HG02588 (cell line): Measurements from ENCODE around the gene R3HDM2.
A peak's percentile ranks its signal among the peaks of the same experiment; 100 is the strongest.

Source experiments
- ATAC-seq: cut with Tn5 transposase; IDR thresholded peaks from one replicate; pipeline ENCODE4 v1.9.1; 2021; ENCODE audit warnings: mild to moderate bottlenecking, moderate library complexity; ENCODE audit not compliant: unreplicated experiment

Gene R3HDM2

DNA sequence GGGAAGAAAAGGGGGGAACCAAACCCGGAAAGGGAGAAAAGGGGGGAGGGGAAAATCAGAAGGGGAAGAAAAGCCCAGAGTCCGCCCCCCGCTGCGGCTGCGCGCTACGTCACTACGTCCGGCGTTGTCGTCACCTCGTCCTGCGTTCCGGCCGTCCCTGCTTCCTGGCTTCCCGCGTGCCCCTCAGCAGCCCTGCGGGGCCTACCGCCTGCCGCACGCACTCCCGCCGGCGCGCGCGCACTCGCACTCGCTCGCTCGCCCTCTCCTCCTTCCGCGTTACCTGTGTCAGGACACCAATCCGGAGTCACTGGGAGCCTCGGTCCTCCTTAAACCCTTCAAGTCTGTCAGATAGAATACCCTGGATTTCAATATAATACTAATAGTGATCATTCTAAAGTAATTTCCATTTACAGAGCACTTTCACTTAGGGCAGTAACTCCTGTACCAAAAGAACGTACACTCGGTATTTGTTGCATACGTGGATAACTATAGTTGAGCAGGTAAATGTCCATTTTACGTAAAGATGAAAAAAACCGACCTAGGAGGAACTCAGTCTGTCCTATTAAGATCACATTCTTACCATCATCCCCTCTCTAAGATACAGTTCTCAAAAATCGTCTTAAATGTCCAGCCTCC is at the start of gene R3HDM2:
Gene R3HDM2 (minus strand): TSS at position 113 of the 636 bp plus-strand sequence. CDS start 120,615 bp downstream, outside the sequence.
- ATAC-seq, result peak; percentile 90

- ATAC-seq, result no peak
Measured at GRCh38 chr12:57479376-57480115, 48.7 kb upstream of the R3HDM2 start, which contains the start of gene ARHGAP9. Gene ARHGAP9, minus strand, starts transcription at chr12:57479866. Its CDS starts 460 bp downstream, at chr12:57479406.

DNA sequence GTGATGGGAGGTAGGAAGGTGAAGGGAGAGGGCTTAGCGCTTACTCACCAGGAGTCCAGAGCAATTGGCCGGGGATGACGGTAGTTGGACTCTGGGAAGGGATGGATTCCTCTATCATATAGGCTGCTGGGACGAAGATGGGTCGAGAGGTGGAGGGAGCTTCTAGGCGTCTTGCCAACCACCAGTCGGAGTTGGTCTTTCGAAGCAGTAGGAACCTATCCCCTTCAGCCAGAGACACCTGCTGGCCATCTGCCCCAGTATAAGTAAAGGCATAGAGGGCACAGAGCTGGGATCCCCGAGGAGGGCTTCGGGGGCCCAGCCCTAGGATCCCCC is 48.2 kb upstream of the R3HDM2 start:
- ATAC-seq, result no peak

DNA sequence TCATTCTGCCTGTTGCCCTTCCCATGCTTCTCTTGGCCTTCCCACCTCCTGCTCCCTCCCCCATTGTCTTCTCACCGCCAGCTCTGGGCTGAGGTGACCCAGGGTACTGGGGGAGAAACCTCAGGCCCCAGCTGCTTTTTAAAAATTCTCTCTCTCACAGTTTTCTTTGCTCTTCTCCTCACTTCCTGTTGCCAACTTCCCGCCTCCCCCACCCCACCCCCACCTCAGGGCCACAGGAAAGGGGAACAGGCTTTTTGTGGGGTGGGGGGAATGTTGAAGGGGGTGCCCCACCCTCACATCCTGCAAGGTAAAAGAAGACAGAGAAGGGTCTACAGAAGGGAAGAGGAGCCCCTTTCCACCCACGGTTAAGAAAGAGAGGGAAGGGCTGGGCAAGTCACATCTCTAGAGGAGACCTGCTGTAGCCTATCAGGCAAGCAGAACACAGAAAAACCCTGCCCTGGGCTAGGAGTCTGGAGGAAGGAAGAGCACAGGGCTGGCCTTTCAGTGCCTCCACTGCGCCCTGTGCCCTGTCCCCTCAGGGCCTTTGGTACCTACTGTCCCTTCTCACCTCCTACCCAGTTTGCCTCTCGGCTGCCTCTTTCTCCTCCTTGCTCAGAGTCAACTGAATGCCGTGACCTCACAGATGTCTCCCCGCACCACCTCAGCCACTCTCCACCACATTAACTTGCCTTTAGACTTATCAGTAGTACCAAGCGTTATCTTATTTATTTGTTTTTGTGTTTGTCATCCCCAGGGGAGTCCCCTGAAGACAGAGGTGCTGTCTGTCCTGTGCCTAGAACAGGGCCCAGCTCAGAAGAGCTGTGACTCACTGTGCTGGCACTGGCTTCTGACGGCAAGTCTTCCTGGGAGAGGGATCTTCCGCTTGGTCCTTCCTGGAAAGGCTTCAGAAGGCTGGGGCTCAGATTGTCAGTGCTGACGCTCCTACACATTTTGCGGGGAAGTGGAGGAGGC is 47.2 kb upstream of the R3HDM2 start:
- ATAC-seq, result peak; percentile 44

- no peak for ATAC-seq
Measured at GRCh38 chr12:57476993-57477709, 46.3 kb upstream of the R3HDM2 start.

- peak; percentile 48 for ATAC-seq
Measured at GRCh38 chr12:57476162-57476992, 45.5 kb upstream of the R3HDM2 start.

GRCh38 chr12:57475271-57476161 is 44.7 kb upstream of the R3HDM2 start:
- ATAC-seq, result peak; percentile 13

GRCh38 chr12:57474862-57475261 is 44.0 kb upstream of the R3HDM2 start:
- no peak for ATAC-seq

GRCh38 chr12:57474430-57474829 is 43.6 kb upstream of the R3HDM2 start:
- no peak for ATAC-seq

DNA sequence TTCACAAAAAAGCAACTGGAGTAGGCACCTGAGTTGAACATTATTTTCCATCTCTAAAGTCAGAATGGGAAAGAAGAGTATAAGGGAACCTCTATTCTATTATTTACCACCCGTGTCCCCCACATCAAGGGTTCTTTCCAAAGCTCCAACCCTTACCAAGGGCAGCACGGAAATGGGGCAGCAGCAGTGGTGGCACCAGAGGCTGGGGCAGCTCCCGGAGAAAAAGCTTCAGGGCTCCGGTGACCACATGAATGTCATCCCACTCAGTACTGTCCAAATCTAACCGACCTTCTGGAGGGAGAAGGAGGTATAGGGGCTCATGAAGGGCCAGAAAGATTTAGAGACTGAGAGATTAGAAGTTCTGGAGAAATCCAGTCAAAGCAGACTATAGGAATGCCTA is 43.0 kb upstream of the R3HDM2 start:
- no peak for ATAC-seq

DNA sequence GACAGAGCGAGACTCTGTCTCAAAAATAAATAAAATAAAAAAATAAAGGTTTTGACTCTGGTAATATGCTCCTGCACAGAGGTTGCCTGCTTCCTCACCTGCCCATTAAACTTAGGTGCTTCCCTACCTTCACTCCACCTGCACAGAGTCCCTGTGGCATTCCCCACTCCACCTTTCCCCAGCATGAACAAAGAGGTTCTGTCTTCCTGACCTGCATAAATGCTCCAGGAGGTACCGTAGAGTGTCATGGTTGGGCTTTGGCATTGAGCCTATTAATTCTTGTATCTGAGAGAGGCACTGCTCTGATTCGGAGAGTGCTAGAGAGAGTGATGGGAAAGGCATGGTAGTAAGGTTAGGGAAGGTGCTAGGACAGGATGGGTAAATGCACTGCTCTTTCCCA is 42.5 kb upstream of the R3HDM2 start:
- ATAC-seq, result no peak

- ATAC-seq, result no peak
Measured at GRCh38 chr12:57472391-57472790, 41.5 kb upstream of the R3HDM2 start.

- ATAC-seq, result no peak
Measured at GRCh38 chr12:57471661-57472060, 40.8 kb upstream of the R3HDM2 start.

GRCh38 chr12:57470970-57471656 is 40.3 kb upstream of the R3HDM2 start:
- ATAC-seq, result no peak

DNA sequence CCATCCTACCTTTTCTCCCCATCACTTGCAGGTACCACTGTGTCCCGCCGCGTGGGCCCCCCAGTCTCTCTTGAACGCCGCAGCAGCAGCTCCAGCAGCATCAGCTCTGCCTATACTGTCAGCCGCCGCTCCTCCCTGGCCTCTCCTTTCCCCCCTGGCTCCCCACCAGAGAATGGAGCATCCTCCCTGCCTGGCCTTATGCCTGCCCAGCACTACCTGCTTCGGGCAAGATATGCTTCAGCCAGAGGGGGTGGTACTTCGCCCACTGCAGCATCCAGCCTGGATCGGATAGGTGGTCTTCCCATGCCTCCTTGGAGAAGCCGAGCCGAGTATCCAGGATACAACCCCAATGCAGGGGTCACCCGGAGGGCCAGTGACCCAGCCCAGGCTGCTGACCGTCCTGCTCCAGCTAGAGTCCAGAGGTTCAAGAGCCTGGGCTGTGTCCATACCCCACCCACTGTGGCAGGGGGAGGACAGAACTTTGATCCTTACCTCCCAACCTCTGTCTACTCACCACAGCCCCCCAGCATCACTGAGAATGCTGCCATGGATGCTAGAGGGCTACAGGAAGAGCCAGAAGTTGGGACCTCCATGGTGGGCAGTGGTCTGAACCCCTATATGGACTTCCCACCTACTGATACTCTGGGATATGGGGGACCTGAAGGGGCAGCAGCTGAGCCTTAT is 39.6 kb upstream of the R3HDM2 start:
- no peak for ATAC-seq

DNA sequence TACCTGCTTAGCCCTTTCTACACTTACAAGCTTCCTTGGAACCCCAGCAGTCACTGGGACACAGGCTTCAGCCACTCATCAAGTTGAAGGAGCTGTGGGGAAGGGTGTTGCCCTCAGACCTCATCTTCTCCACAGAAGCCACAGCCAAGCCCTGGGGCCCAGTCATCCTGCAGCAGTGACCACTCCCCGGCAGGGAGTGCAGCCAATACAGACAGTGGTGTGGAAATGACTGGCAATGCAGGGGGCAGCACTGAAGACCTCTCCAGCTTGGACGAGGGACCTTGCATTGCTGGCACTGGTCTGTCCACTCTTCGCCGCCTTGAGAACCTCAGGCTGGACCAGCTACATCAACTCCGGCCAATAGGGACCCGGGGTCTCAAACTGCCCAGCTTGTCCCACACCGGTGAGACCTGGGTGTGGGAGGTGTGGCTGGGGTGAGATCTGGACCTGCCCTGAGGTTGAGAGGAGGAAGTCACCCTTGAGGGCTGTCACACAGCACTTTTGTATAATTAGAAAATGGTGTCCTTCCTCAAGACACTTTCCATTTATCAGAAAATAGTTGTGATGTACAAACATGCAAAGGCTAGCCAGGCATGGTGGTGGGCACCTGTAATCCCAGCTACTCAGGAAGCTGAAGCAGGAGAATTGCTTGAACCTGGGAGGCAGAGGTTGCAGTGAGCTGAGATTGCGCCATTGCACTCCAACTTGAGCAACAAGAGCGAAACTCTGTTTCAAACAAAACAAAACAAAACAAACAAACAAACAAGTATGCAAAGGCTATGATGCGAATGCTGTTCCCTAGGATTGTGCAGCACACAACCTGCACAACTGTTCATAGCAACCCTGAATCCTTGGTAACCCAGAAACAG is 38.7 kb upstream of the R3HDM2 start:
- no peak for ATAC-seq

- no peak for ATAC-seq
Measured at GRCh38 chr12:57467915-57468314, 37.1 kb upstream of the R3HDM2 start.
